GM18511 (cell line): ENCODE measurements around the gene PAPPA2.
A peak's percentile ranks its signal among the peaks of the same experiment; 100 is the strongest.

Experiments
- ATAC-seq: cut with Tn5 transposase; IDR thresholded peaks from one replicate; pipeline ENCODE4 v1.9.1; 2021; ENCODE audit warnings: mild to moderate bottlenecking, moderate library complexity; ENCODE audit not compliant: unreplicated experiment

Gene PAPPA2

DNA sequence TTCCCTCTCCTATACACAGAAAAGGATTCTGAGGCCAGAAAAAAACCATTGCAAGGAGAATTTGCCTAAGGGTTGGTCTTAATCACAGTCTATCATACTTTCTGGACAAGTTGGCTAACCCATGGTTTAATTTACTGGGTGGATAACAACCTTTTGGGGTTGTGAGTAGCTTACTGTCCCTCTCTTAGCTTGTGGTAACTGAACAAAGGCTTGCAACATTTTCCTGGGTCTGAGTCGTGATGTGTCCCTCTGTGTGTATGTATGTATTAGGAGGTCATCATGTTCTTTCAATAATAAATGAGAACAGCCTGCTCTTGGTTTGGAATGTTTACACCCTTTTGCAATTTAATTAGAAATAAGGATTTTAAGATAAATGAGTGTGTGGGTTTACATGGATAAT lies 36.7 kb downstream of the PAPPA2 start:
- no peak for ATAC-seq

DNA sequence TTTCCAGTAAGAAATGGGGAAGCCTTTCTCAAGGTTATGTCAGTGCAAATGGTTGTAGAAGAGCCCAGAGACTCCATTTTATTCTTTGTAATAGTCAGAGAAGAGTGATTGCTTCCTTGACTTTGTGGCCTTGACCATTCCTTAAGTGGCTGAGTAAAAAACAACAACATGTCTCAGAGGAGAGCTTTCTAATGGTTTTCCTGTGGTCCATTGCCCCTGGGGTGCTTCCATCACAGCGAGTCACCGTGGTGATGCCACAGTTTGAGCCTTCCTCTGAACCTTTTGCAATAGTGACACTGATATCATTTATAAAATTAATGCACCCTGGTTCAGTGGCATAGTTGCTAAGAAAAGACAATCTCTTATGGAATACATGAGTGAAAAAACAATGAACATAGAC lies 38.6 kb downstream of the PAPPA2 start:
- ATAC-seq = no peak

DNA sequence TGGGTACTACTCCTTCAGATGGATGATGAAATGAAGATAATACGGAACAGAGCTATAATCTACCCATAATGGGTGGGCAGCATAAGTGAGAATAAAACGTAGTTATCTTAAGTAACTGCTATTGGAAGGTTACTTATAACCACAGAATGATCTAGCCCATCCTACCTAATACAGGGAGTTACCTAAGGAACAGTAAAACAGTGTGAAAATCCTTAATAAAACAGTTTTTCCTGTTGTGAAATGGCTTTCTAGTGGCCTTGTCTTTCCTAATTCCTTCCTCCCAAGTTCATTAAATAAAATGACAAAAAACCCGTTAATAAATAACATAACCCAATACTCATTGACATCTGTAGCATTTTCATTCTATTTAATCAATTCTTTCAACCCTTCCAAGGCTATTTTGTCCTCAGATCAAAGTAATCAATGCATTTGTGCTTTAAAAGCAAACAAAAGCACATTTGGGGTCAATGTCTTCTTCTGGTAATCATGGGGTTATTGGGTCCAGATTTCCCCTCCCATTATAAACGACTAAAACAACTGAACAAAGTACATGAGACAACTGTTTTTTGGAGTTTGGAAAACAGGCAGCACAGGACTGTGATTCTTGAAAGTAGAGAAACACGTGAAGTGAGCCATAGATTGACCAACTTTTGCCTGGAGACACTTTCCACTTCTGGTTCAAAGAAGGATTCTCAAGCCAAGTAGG lies 42.0 kb downstream of the PAPPA2 start:
- no peak for ATAC-seq

DNA sequence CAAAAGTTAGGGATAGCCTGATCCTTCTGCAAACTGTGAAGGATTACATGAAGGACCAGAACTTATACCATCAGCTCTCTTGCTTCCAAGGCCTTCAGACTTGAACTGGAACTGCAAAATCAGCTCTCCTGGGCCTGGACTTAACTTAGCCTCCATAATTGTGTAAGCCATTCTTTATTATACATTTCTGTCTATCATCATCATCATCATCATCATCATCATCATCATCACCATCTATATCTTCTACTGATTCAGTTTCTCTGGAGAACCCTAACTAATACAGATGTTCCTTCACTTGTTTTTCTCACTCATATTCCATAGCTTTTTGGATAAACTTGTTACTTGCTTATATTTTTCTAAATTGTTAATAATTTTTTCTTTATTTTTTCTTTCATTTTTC lies 50.0 kb downstream of the PAPPA2 start:
- no peak for ATAC-seq

DNA sequence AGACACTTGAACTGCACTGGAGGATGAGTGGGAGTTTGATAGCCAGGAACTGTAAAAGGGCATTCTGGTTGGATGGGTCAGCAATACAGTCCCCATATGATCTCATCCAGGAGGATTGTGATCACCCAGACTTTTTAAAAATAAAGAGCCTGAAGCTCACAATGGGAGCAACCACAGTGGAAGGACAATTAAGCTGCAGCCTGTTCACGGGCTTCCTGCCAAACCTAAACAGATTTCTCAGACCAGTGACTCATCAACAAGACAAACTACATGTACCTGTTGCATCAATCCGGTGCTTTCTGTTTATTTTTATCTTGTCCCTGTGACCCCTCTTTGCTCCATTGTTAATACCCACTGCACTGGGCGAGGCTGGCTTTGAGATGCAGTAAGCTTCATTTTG lies 52.3 kb downstream of the PAPPA2 start:
- ATAC-seq = no peak

DNA sequence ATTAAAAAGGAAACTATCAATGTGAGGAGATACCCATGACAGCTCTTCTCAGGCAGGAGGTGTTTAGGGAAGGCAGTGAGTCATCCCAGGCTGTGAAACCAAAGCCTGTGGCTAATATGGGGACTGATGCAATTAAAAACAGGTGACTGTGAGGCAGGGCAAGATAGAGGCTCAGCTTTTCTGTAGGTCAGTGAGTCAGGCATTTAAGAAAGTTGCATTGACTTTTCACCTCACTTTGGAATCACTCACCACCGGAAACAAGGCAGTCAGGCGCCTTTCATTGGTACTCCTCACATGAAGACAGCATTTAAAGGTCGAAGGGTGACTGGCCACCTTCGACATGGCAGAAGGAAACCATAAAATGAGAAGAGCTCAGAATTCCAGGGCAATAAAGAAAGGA lies 54.5 kb downstream of the PAPPA2 start:
- ATAC-seq = peak; percentile 91

DNA sequence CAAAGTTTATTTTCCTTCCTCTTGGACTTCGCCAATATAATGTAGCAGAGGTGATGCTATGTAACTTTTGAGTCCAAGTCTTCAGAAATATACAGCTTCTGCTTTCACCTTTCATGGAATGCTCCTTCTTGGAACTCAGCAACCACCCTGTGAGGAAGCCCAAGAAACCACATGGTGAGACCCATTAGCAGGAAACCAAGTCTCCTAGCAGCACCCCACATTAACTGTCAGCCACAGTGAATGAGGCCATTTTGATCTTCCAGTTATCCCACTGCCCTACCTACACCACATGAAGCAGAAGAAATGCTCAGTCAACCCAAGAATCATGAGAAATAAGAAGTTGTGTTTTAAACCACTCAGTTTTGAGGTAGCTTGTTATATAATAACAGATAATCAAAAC lies 58.2 kb downstream of the PAPPA2 start:
- no peak for ATAC-seq

DNA sequence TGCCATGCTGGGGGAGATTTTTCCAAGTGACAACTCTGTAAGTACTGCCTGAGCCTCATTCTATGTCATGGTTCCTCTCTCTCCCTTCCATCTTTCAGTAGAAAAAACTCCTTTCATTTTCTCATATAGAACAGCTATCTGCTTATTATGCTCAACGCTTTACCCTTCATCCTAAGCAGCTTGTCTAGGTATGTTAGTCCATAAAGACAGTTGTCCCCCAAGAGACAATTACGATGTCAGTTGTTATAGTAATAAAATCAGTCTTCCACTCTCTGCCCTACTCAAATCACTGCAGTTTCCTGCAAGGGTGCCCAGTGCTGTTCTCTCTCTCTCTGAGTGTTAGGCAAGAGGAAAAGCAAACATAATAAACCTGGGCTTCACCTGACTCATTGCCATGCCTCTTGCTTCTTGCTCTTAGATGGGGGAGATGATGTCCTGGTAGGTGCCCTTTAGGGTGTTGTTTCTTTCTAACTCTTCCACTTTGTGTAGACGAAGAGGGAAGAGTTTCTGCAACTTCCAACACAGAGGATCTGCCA lies 59.4 kb downstream of the PAPPA2 start:
- ATAC-seq = no peak

DNA sequence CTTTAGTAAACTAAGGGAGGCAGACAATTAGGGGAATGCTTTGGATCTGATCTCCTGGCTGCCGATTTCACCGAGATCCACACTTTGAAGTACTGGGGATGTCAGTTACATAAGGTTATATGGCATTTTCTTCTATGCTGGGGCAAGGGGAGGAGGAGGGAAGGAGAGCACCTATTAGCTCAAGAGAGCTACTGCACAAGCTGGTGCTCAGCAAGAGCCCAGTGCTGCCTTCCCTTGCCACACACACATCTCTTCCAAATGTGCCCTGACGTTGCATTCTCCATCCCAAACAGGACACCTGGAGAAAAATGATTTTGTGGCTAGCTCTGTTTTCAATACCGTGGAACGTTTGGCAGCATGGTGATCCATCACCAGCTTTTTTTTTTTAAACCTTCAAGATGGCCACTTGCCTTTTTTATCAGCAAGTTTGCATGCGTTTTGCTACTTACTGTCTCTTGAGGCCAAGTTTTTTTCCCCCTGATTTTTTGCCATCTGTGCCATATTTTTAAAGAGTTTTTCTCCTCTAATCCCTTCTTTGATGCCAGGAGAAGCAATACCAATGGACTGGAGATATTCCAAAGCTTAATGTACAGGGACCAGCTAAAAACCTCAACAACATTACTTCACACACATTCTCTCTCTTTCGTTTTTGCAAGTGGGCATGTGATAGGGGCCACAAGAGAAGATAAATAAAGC lies 66.6 kb downstream of the PAPPA2 start:
- no peak for ATAC-seq

DNA sequence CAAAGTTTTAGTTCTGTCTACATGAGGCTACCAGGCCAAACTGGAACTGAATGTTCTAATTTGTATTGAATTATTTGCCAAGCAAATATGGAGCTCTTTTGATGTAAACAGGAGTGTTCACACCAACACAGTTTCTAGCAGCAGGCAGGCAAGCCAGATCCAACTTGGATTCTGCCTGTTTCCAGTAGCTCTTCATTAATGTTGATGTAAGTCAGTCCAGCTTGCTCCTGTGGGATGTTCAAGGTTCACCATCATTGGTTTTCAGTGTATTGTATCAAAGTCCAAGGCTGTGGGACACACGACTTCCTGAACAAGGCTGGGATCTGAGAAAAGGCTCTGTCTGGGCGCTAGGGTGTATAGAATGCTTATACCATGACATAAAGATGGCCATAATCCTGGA lies 68.1 kb downstream of the PAPPA2 start:
- ATAC-seq = no peak

DNA sequence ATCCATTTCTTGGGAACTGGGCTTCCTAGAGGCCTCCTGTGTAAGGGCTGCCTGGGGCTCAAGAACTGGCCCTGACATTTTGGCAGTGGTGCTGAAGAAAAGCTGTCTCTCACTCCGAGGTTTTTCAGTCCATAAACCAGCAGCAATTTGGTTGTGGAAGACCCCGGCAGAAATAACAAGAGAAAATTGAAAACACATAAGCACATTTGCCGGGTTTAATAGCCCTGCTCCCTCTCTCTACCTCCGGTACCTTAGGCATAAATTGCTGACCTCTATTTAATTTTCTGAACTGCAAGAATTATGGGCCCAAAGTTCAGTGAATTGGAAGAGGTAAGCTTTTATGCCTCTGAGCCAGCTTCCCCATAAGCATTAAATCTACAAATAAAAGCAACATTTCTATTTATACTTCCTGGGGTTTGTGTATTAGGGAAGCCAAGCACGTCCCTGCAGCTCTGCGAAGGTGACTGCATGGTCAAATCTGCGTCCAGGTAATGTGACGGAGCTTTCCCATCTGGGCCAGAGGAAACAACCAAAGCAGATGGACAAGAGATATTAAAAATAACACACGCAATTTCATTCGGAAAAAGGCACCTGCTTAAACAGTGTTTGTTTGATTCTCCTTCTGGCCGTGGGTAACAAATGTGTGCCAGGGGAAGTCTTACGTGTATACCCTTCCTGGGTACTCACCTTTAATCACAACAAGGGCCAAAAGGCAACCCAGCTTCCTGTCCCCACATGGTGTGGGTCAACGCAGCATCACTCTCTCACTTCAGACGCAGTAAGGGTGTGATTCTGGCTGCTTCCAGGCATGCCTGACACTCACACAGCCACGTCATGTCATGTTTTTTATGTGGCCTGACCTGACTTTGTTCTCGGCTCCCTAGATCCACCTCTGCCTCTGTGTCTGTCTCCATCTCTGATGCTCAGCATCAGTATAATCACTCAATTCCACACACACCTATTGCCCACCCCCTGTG lies 69.2 kb downstream of the PAPPA2 start:
- ATAC-seq = no peak

DNA sequence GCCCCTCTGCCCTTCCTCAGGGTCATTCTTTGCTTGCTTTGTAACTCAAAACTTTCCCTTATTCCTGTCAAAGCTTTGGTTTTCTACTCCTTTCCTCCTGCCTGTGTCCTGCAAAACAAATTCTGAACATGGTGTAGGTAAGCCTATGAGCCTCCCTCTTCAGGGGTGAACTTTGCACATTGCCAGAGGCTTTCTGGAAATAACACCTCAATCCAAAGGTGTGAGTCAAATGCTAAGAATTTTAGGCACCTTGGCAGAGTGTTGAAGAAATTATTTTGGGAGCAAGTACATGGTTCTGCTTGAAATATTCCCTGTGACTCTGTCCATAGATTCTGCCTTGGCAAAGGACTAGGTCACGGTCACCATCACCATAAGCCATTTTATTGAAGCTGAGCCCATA lies 70.0 kb downstream of the PAPPA2 start:
- ATAC-seq = no peak

DNA sequence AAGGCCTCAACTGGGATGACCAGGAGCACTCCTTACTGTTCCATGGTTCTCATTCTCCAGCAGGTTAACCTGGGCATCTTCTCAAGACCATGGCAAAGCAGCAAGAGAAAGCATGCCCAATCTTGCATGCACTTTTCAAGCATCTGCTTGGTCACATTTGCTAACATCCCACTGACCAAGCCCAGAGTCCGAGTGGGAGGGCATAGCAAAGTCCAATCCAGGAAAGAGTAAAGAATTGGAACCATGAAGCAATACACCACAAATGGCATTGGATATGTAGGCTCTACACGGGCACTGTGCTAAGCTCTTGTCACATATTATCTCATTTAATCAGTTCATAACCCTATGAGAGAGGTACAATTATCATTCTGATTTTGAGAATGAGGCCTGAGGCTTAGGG lies 73.6 kb downstream of the PAPPA2 start:
- ATAC-seq = no peak

DNA sequence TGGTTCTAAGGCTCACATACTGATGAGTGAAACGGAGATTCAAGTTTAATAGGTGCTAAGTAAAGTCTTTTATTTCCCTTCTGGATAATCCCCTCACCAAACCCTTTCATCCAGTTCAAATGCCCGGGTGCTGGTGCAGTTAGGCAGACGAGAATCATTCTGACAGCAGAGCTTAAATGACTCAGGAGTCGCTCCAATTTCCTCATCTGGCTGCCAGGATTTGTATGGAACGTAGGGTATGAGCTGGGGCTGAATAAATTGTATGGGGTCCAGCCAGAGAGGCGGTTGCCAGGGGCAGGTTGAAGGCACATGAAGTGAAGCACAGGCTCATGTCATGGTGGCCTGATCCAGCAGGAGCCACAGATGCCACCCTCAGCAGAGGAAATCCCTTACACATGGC lies 76.0 kb downstream of the PAPPA2 start:
- no peak for ATAC-seq

DNA sequence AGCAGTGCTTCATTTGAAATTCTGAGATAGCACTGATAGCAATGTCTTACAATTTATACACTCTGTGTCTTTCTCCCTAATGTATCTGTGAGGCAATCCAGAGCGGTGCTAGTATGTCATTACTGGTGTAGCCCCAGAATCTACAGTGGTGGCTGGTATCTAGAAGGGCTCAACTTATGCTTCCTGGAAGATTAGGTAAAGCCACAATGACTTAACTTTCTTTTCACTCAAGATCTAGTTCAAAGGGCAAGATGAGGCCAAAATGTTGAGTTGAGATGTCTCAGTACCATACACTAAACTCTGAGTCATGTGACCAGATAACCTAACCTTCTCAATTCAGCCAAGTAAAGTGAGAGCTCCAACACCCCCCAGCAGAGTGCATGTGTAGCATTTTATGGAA lies 77.5 kb downstream of the PAPPA2 start:
- no peak for ATAC-seq

DNA sequence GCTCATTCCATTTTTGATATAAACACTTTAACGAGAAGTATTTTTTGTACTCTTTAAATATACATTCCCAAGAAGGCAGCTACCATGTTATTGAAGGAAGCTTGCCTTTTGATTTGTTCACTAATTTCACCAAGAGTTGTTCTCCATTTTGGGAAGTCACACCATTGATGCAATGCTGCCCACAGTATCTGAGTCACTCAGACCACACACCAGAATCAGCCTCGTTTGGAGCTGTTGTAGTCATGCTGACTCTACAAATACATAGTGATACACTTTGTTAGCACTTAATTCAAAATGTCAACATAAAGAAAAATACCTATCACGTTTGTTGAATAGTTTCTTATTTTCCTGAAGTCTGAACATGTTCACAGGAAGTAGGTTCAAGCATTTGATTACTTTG lies 78.7 kb downstream of the PAPPA2 start:
- no peak for ATAC-seq

DNA sequence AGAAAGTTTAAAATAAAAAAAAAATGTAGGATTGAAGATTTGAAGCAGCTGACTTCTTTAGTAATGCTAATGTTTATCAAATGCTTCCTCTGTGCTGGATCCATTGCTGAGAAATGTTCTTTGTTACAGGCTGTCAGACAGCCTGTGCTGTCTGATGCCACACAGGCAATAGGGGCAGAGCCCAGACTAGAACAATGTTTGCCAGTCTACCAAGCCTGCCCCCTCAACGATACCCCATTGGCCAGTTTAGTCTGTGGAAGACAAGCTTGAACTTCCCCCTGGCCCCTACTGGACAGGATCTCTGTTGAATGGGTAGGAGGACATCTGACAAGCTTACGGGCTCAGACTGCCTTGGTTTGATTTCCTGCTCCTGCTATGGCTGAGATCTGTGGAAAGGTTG lies 79.4 kb downstream of the PAPPA2 start:
- no peak for ATAC-seq

DNA sequence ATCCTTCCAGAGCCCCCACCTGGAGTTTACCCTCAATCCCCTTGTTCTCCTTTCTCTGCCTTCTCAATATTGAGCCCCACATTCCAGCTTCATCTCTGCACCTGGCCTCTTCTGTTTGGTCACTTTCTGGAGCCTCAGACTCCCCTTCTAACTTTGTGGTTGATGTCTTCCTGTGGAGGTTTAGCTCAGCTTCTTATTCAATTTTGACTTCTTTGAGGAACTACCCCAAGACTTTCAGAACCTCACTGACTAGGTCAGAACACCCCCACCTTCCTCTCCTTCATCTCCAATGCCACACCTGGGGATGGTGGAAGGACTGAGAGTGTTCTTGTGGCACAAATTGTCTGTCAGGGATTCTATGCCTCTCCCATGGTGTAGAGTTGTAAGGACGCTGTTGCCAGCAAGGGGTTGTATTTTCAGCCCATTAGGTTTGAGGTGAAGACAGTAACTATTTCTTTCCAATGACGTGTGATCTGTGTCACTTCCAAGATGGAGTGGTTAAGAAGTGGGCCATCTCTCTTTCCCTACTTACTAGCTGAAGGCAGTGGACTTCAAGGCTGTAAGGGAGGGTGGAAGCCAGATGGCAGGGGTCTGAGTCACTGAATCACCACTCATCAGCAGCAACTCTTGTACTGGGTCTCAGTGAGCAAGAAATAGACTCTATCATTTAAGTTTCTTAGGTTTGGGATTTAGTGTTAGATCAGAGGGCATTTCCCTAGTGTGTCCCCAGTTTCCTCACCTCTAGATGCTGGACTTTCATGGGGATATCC lies 80.6 kb downstream of the PAPPA2 start:
- ATAC-seq = no peak

DNA sequence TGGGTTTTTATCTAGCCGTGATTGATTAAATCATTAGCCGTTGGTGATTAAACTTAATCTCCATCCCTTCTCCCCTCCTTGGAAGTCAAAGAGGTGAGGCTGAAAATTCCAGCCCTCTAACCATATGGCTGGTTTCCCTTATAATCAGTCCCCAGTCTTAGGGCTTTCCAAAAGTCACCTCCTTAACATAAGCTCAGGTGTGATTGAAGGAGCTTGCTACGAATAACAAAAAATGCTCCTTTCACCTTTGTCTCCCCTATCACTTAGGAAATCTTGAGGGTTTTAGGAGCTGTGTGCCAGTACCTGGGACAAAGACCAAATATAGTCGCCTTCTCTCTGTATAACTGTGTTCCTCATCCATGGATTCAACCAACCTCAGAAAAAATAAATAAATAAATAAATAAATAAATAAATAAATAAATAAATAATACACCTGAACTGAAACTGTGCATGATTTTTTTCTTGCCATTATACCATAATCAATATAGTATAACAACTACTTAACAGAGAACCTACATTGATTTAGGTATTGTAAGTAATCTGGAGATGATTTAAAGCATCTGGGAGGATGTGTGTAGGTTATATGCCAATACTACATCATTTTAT lies 82.2 kb downstream of the PAPPA2 start:
- ATAC-seq = no peak

DNA sequence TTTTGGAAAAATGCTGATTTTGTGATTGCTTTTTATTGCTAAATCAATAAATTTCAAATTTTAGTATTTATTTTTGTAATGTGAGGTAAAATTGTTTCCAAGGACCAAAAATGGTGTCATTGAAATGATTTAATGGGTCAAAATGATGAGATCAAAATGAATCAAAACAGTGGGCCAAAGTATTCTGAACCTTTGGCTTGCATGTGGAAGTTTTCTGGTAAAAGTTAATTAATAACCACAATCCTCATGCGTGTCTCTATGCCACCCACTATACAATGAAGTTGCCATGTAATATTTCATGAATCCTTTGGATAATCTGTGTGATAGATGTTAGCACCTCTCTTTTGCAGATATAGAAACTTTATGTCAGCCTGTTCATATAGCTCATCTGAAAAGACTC lies 83.8 kb downstream of the PAPPA2 start:
- no peak for ATAC-seq
